ENCODE measurements around the gene PSMC5. TPM values are rescaled to one million over a fixed set of nuclear protein-coding genes. Genes with fewer than 3 reads are reported as not detected.

PSMC5 gene
- total and polyA plus RNA-seq, 3 experiments from 2014 or later = 201 to 212 (median 208) TPM

GRCh38 chr17:63834431-63835166, 7.4 kb downstream of the PSMC5 start:
- peak in 4 of 5 donors; percentile 45 to 70 (median 62) for DNase-seq
- Histone ChIP-seq H3K4me1 (ENCODE audit: insufficient read depth, low read length) (peaks cover 56% of the 10 kb centered on the region), H3K27ac (ENCODE audit: low read depth, low read length) (no peak overlapping the region), H3K4me3 (ENCODE audit: low read length) (no peak overlapping the region), H3K27me3 (ENCODE audit: insufficient read depth, low read length, poor library complexity, severe bottlenecking) (no peaks in the 10 kb centered on the region), H3K9me3 (ENCODE audit: low read length) (no peaks in the 10 kb centered on the region), H3K36me3 (ENCODE audit: insufficient read depth, low read length) (peaks cover 58% of the 10 kb centered on the region)
- POLR2A ChIA-PET = interaction anchor here (0.6 to 1.0 kb wide), 3 partner anchors 10 to 213 kb away, joined by 3 to 6 read pairs (median 4); no protein-coding TSS in a partner anchor
- Mint-ChIP-seq H3K4me1 (peaks cover 53 to 63% (median 58%) of the 10 kb centered on the region in 3 donors), H3K27me3 (peaks cover 0 to 1% of the 10 kb centered on the region in 2 donors), H3K36me3 (peaks cover 11 to 75% (median 19%) of the 10 kb centered on the region in 3 donors), H3K9me3 (no peaks in the 10 kb centered on the region), H3K4me3 (peak overlapping the region in 1 of 7 donors; percentile 62), H3K27ac (peak overlapping the region; percentile 63 to 89 (median 81))
- CTCF ChIA-PET = interaction anchor here (0.8 to 4.8 kb wide), 9 partner anchors 9 to 388 kb away, joined by 3 to 19 read pairs (median 4); partner anchors contain the start of genes DDX42 and SMARCD2

GRCh38 chr17:63835167-63835720, 8.0 kb downstream of the PSMC5 start:
- no peaks in the 10 kb centered on the region for H3K27me3 ChIP-seq (ENCODE audit: insufficient read depth, low read length, poor library complexity, severe bottlenecking)
- no peak overlapping the region for H3K27ac ChIP-seq (ENCODE audit: low read depth, low read length)
- ChIA-PET CTCF (interaction anchor here (1.4 to 2.6 kb wide), 5 partner anchors 8 to 388 kb away, joined by 3 to 8 read pairs (median 7); partner anchors contain the start of gene SMARCD2), POLR2A (interaction anchor here (0.7 kb wide), 1 partner anchor 11 kb away, joined by 4 read pairs; no protein-coding TSS in a partner anchor)
- peaks cover 5 to 69% (median 14%) of the 10 kb centered on the region in 3 donors for H3K36me3 Mint-ChIP-seq
- no peaks in the 10 kb centered on the region for H3K9me3 ChIP-seq (ENCODE audit: low read length)
- peaks cover 0 to 1% of the 10 kb centered on the region in 2 donors for H3K27me3 Mint-ChIP-seq
- H3K36me3 ChIP-seq (ENCODE audit: insufficient read depth, low read length) = peaks cover 51% of the 10 kb centered on the region
- H3K9me3 Mint-ChIP-seq = no peaks in the 10 kb centered on the region
- H3K4me1 ChIP-seq (ENCODE audit: insufficient read depth, low read length) = peaks cover 56% of the 10 kb centered on the region
- peak overlapping the region in 7 of 8 donors; percentile 4 to 89 (median 79) for H3K27ac Mint-ChIP-seq
- no peak for DNase-seq
- H3K4me3 Mint-ChIP-seq = peak overlapping the region in 1 of 7 donors; percentile 62
- H3K4me3 ChIP-seq (ENCODE audit: low read length) = no peak overlapping the region
- H3K4me1 Mint-ChIP-seq = peaks cover 47 to 60% (median 53%) of the 10 kb centered on the region in 3 donors

GRCh38 chr17:63836811-63837210, 9.6 kb downstream of the PSMC5 start:
- H3K4me3 Mint-ChIP-seq = no peak overlapping the region
- ChIA-PET POLR2A (no interaction called here), CTCF (interaction anchor here (1.0 kb wide), 1 partner anchor 61 kb away, joined by 4 read pairs; no protein-coding TSS in a partner anchor)
- Histone ChIP-seq H3K36me3 (ENCODE audit: insufficient read depth, low read length) (peaks cover 36% of the 10 kb centered on the region), H3K9me3 (ENCODE audit: low read length) (no peaks in the 10 kb centered on the region), H3K27me3 (ENCODE audit: insufficient read depth, low read length, poor library complexity, severe bottlenecking) (no peaks in the 10 kb centered on the region), H3K27ac (ENCODE audit: low read depth, low read length) (no peak overlapping the region), H3K4me3 (ENCODE audit: low read length) (no peak overlapping the region), H3K4me1 (ENCODE audit: insufficient read depth, low read length) (peaks cover 54% of the 10 kb centered on the region)
- DNase-seq = no peak
- H3K36me3 Mint-ChIP-seq = peaks cover 0 to 62% (median 9%) of the 10 kb centered on the region in 3 donors
- peak overlapping the region in 4 of 8 donors; percentile 20 to 60 (median 41) for H3K27ac Mint-ChIP-seq
- H3K27me3 Mint-ChIP-seq = peaks cover 0 to 1% of the 10 kb centered on the region in 2 donors
- peaks cover 45 to 60% (median 53%) of the 10 kb centered on the region in 3 donors for H3K4me1 Mint-ChIP-seq
- H3K9me3 Mint-ChIP-seq = no peaks in the 10 kb centered on the region

GRCh38 chr17:63837480-63837879, 10.2 kb downstream of the PSMC5 start:
- no peak overlapping the region for H3K27ac Mint-ChIP-seq
- CTCF ChIA-PET = interaction anchor here (1.0 to 6.8 kb wide), 4 partner anchors 9 to 127 kb away, joined by 3 to 48 read pairs (median 10); partner anchors contain the start of genes FTSJ3 and PSMC5
- Histone ChIP-seq H3K27ac (ENCODE audit: low read depth, low read length) (no peak overlapping the region), H3K4me3 (ENCODE audit: low read length) (no peak overlapping the region), H3K36me3 (ENCODE audit: insufficient read depth, low read length) (peaks cover 29% of the 10 kb centered on the region), H3K27me3 (ENCODE audit: insufficient read depth, low read length, poor library complexity, severe bottlenecking) (no peaks in the 10 kb centered on the region), H3K9me3 (ENCODE audit: low read length) (no peaks in the 10 kb centered on the region), H3K4me1 (ENCODE audit: insufficient read depth, low read length) (peaks cover 48% of the 10 kb centered on the region)
- peaks cover 0 to 1% of the 10 kb centered on the region in 2 donors for H3K27me3 Mint-ChIP-seq
- no peaks in the 10 kb centered on the region for H3K9me3 Mint-ChIP-seq
- no peak for DNase-seq
- POLR2A ChIA-PET = no interaction called here
- H3K4me1 Mint-ChIP-seq = peaks cover 41 to 57% (median 49%) of the 10 kb centered on the region in 3 donors
- H3K36me3 Mint-ChIP-seq = peaks cover 0 to 59% (median 7%) of the 10 kb centered on the region in 3 donors
- H3K4me3 Mint-ChIP-seq = no peak overlapping the region

- Mint-ChIP-seq H3K27me3 (peaks cover 0 to 1% of the 10 kb centered on the region in 2 donors), H3K27ac (peak overlapping the region in 4 of 8 donors; percentile 79 to 86 (median 83)), H3K36me3 (peaks cover 0 to 54% (median 7%) of the 10 kb centered on the region in 3 donors), H3K4me3 (peak overlapping the region in 3 of 7 donors; percentile 9 to 82 (median 32)), H3K9me3 (no peaks in the 10 kb centered on the region), H3K4me1 (peaks cover 41 to 57% (median 49%) of the 10 kb centered on the region in 3 donors)
- POLR2A ChIA-PET = interaction anchor here (0.6 to 6.9 kb wide), 3 partner anchors 9 to 65 kb away, joined by 3 to 73 read pairs (median 6); partner anchors contain the start of genes CCDC47, DDX42, FTSJ3 and PSMC5
- Histone ChIP-seq H3K4me3 (ENCODE audit: low read length) (no peak overlapping the region), H3K9me3 (ENCODE audit: low read length) (no peaks in the 10 kb centered on the region), H3K4me1 (ENCODE audit: insufficient read depth, low read length) (peaks cover 48% of the 10 kb centered on the region), H3K36me3 (ENCODE audit: insufficient read depth, low read length) (peaks cover 25% of the 10 kb centered on the region), H3K27me3 (ENCODE audit: insufficient read depth, low read length, poor library complexity, severe bottlenecking) (no peaks in the 10 kb centered on the region), H3K27ac (ENCODE audit: low read depth, low read length) (no peak overlapping the region)
- CTCF ChIA-PET = interaction anchor here (0.9 to 6.8 kb wide), 5 partner anchors 9 to 128 kb away, joined by 3 to 48 read pairs (median 3); partner anchors contain the start of genes FTSJ3 and PSMC5
- no peak for DNase-seq
These were observed 10.8 kb downstream of the PSMC5 start for GRCh38 chr17:63837962-63838600.

- Mint-ChIP-seq H3K27ac (peak overlapping the region in 5 of 8 donors; percentile 22 to 82 (median 60)), H3K36me3 (peaks cover 0 to 48% (median 6%) of the 10 kb centered on the region in 3 donors), H3K9me3 (no peaks in the 10 kb centered on the region), H3K27me3 (peaks cover 0 to 1% of the 10 kb centered on the region in 2 donors), H3K4me3 (peak overlapping the region; percentile 38 to 82 (median 65)), H3K4me1 (peaks cover 43 to 59% (median 51%) of the 10 kb centered on the region in 3 donors)
- Histone ChIP-seq H3K36me3 (ENCODE audit: insufficient read depth, low read length) (peaks cover 19% of the 10 kb centered on the region), H3K27ac (ENCODE audit: low read depth, low read length) (no peak overlapping the region), H3K27me3 (ENCODE audit: insufficient read depth, low read length, poor library complexity, severe bottlenecking) (no peaks in the 10 kb centered on the region), H3K4me3 (ENCODE audit: low read length) (peak overlapping the region; percentile 8), H3K9me3 (ENCODE audit: low read length) (no peaks in the 10 kb centered on the region), H3K4me1 (ENCODE audit: insufficient read depth, low read length) (peaks cover 53% of the 10 kb centered on the region)
- POLR2A ChIA-PET = interaction anchor here (0.6 to 6.9 kb wide), 5 partner anchors 9 to 361 kb away, joined by 3 to 73 read pairs (median 4); partner anchors contain the start of genes CCDC47, DDX42, FTSJ3 and PSMC5
- CTCF ChIA-PET = interaction anchor here (0.9 to 6.8 kb wide), 5 partner anchors 9 to 27 kb away, joined by 3 to 48 read pairs (median 3); partner anchors contain the start of genes FTSJ3 and PSMC5
- no peak for DNase-seq
These were observed 11.5 kb downstream of the PSMC5 start for GRCh38 chr17:63838631-63839171.

Measured in CD8-positive, alpha-beta memory T cell (primary cell).